H1 (cell line): Measurements from ENCODE around the gene IQCE.

Experiments
- ATF3 ChIP-seq: IDR thresholded peaks from 2 replicates; pipeline ENCODE4 v1.6.1; 2011; ENCODE audit warnings: low read depth, mild to moderate bottlenecking, low read length; ENCODE audit not compliant: insufficient read depth
- BRCA1 ChIP-seq: IDR thresholded peaks from 2 replicates; pipeline ENCODE4 v1.6.1; 2012; ENCODE audit warnings: low read depth, low read length, improper control_type of control experiment
- CHD7 ChIP-seq: fragments of 300-600 bp; sonication (generic); IDR thresholded peaks from 2 replicates; pipeline ENCODE4 v1.7.1; 2012; ENCODE audit warnings: low read length, moderate library complexity, mild to moderate bottlenecking, inconsistent platforms; ENCODE audit not compliant: insufficient replicate concordance
- CTCF ChIP-seq, 3 experiments: IDR thresholded peaks; 1 replicate in 2 of 3; 2 replicates in 1 of 3; pipeline versions ENCODE4 v1.5.1 to v1.6.1; 2011; ENCODE audit warnings: low read length in 3 of 3, mild to moderate bottlenecking in 3 of 3, inconsistent platforms in 2 of 3, low read depth in 1 of 3, moderate library complexity in 1 of 3; ENCODE audit not compliant: insufficient read depth in 1 of 3; ENCODE audit errors: control extremely low read depth in 1 of 3
- EP300 ChIP-seq, 2 experiments: IDR thresholded peaks; 1 replicate in 1 of 2; 2 replicates in 1 of 2; pipeline ENCODE4 v1.6.1; 2011 to 2012; ENCODE audit warnings: low read depth in 2 of 2, low read length in 2 of 2, mild to moderate bottlenecking in 2 of 2, borderline replicate concordance in 1 of 2, inconsistent platforms in 1 of 2, moderate library complexity in 1 of 2
- FOSL1 ChIP-seq: IDR thresholded peaks from 2 replicates; pipeline ENCODE4 v1.6.1; 2011; ENCODE audit warnings: mild to moderate bottlenecking, low read depth, low read length, moderate library complexity; ENCODE audit not compliant: insufficient read depth
- KDM1A ChIP-seq: fragments of 200-600, 300-600 bp; sonication (generic); IDR thresholded peaks from 2 replicates; pipeline ENCODE4 v1.7.1; 2016; ENCODE audit warnings: mild to moderate bottlenecking, low read length, borderline replicate concordance
- MAX ChIP-seq: IDR thresholded peaks from 2 replicates; pipeline ENCODE4 v1.6.1; 2012; ENCODE audit warnings: inconsistent platforms
- TCF12 ChIP-seq: IDR thresholded peaks from 2 replicates; pipeline ENCODE4 v1.6.1; 2011; ENCODE audit warnings: low read depth, mild to moderate bottlenecking, low read length

- TF ChIP-seq BRCA1 (no peak), EP300 (IDR thresholded peaks at IDR 0.05; ENCODE audit: borderline replicate concordance in 1 of 2, low read depth in 2 of 2, low read length in 2 of 2) (no peak), FOSL1 (no peak), CHD7 (no peak), TCF12 (no peak), ATF3 (no peak), CTCF (IDR thresholded peaks at IDR 0.05; ENCODE audit: control extremely low read depth in 1 of 3, insufficient read depth in 1 of 3, low read depth in 1 of 3, low read length in 3 of 3) (no peak), KDM1A (no peak), MAX (no peak)
These were observed 29.4 kb upstream of the IQCE start for GRCh38 chr7:2529161-2530070.
